ENCODE results near the gene DKK1. TPM values are rescaled to one million over a fixed set of nuclear protein-coding genes. Genes with fewer than 3 reads are reported as not detected.
"Not testable (repeated sequence)": the region's sequence is repeated elsewhere in the genome, so short reads cannot be mapped to it uniquely, and the experiment has no call there.

DKK1 gene
- total RNA-seq, 3 donors from 2014 or later = 2.0 to 142 (median 3.3) TPM

DNA sequence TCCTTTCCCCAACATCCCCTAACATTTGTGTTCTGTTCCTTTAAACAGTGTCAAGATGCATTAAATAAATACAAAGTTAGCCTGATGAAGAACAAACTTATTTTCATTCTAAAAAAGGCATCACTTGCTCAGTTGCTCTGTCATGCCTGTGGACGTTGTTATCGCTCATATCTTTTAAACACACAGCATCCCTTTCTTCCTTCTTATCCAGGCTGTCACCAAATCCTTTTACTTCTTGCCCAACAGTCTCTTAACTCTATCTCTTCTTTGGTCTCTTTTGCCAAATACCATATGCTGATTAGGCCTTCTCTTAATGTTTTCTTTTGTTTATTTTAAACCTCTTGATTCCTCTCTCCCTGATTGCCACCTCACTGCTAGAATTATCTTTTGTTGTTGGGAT is 43.9 kb downstream of the DKK1 start:
- no peak for TF ChIP-seq POLR2AphosphoS5 (IDR thresholded peaks at IDR 0.05)
- no peak for TF ChIP-seq POLR2A (IDR thresholded peaks at IDR 0.05)
- TF ChIP-seq, protein P1, sequence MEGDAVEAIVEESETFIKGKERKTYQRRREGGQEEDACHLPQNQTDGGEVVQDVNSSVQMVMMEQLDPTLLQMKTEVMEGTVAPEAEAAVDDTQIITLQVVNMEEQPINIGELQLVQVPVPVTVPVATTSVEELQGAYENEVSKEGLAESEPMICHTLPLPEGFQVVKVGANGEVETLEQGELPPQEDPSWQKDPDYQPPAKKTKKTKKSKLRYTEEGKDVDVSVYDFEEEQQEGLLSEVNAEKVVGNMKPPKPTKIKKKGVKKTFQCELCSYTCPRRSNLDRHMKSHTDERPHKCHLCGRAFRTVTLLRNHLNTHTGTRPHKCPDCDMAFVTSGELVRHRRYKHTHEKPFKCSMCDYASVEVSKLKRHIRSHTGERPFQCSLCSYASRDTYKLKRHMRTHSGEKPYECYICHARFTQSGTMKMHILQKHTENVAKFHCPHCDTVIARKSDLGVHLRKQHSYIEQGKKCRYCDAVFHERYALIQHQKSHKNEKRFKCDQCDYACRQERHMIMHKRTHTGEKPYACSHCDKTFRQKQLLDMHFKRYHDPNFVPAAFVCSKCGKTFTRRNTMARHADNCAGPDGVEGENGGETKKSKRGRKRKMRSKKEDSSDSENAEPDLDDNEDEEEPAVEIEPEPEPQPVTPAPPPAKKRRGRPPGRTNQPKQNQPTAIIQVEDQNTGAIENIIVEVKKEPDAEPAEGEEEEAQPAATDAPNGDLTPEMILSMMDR (IDR thresholded peaks at IDR 0.05) = no peak
- no peak overlapping the region for H3K27ac ChIP-seq
- no peaks in the 10 kb centered on the region for H3K27me3 ChIP-seq
- H3K9me3 ChIP-seq = no peaks in the 10 kb centered on the region
- intact Hi-C loops (cut with DNase I; ENCODE audit: low total_unique reads) = no loop called here
- H3K4me1 ChIP-seq = no peaks in the 10 kb centered on the region
- H3K36me3 ChIP-seq = no peaks in the 10 kb centered on the region
- H3K4me3 ChIP-seq = no peak overlapping the region
- DNase-seq (ENCODE audit: low spot score in 2 of 2) = no peak

DNA sequence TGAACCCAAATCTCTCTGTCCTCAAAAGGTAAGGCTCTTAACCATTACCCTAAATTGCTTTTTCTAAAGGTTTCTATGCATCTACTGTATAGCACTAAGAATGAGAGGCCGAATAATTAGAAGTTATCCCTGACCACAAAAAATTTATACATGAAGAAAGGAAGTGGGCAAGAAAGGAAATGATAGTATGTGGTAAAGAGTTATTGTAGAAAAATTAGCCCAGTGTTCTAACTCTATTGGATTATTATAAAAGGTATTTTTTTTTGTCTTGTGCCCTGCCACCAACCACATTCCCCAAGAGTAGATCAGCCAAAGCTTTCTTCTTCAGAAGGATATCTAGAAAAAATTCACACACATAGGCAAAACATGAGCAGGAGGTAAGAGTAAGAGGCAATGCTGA is 45.4 kb downstream of the DKK1 start:
- Histone ChIP-seq H3K4me1 (no peaks in the 10 kb centered on the region), H3K4me3 (no peak overlapping the region), H3K27me3 (no peaks in the 10 kb centered on the region), H3K27ac (no peak overlapping the region), H3K36me3 (no peaks in the 10 kb centered on the region), H3K9me3 (no peaks in the 10 kb centered on the region)
- no peak for TF ChIP-seq POLR2A (IDR thresholded peaks at IDR 0.05)
- TF ChIP-seq, protein P1 (IDR thresholded peaks at IDR 0.05) = no peak
- TF ChIP-seq POLR2AphosphoS5 (IDR thresholded peaks at IDR 0.05) = no peak
- DNase-seq (ENCODE audit: low spot score in 2 of 2) = no peak
- intact Hi-C loops (cut with DNase I; ENCODE audit: low total_unique reads) = no loop called here

DNA sequence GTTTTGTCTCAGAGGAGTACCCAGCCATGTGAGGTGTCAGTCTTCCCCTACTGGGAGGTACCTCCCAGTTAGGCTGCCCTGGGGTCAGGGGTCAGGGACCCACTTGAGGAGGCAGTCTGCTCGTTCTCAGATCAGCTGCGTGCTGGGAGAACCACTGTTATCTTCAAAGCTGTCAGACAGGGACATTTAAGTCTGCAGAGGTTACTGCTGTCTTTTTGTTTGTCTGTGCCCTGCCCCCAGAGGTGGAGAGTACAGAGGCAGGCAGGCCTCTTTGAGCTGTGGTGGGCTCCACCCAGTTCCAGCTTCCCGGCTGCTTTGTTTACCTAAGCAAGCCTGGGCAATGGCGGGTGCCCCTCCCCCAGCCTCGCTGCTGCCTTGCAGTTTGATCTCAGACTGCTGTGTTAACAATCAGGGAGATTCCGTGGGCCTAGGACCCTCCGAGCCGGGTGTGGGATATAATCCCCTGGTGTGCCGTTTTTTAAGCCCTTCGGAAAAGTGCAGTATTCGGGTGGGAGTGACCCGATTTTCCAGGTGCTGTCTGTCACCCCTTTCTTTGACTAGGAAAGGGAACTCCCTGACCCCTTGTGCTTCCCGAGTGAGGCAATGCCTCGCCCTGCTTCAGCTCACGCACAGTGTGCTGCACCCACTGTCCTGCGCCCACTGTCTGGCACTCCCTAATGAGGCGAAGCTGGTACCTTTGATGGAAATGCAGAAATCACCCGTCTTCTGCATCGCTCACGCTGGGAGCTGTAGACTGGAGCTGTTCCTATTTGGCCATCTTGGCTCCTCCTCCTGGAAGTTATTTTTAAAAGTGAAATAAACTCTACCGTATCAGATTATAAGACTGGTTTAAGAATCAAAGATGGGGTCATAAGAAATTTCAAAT is 51.7 kb downstream of the DKK1 start:
- H3K36me3 ChIP-seq; H3K4me3 ChIP-seq; DNase-seq (ENCODE audit: low spot score in 2 of 2); H3K27me3 ChIP-seq; H3K27ac ChIP-seq; H3K9me3 ChIP-seq; H3K4me1 ChIP-seq: not testable (repeated sequence)
- intact Hi-C loops (cut with DNase I; ENCODE audit: low total_unique reads) = loop anchor here (2.0 kb wide), 1 partner anchor 31 kb away; no protein-coding TSS in a partner anchor

Data from breast epithelium (tissue), 4 donors.